C4-2B (cell line): ENCODE measurements around the gene SEZ6.

Experiments used
- ZFX ChIP-seq: fragments of 450-650 bp; IDR thresholded peaks from 2 replicates; pipeline ENCODE4 v1.6.1; 2017
- TF ChIP-seq, protein P1 (sequence below): fragments of 450-650 bp; conservative IDR thresholded peaks from 2 replicates; pipeline ENCODE4 v1.5.1; 2017; ENCODE audit warnings: mild to moderate bottlenecking

DNA sequence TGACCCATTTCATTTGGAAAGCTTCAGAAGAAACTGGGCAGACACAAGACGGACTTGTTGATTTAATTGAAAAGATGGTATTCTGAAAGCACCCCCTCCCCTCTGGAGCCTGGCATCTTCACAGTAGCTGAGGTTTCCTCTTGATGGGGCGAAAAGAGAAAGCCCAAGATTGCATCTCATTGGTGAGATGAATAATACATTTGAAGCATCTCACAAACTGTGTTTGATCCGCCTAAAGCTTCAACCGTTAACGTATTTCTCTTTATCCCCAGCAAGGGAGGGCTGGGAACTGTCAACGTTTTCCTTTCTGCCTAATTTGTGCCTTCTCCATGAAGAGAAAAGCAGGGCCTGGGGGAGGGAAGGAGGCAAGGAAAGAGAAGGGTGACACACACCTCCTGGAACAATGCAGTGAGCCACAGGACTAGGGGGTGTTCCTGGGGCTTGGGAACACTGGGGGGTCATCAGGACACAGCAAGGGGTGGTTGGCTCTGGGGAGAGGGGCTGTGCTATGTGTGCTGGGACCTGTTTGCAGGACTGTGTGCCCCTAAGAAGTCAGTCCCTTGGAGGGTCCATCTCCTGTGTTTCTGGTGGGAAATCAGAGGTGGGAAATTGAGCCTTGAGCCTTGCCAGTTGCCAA, 18.6 kb upstream of the SEZ6 start:
- TF ChIP-seq, protein P1, sequence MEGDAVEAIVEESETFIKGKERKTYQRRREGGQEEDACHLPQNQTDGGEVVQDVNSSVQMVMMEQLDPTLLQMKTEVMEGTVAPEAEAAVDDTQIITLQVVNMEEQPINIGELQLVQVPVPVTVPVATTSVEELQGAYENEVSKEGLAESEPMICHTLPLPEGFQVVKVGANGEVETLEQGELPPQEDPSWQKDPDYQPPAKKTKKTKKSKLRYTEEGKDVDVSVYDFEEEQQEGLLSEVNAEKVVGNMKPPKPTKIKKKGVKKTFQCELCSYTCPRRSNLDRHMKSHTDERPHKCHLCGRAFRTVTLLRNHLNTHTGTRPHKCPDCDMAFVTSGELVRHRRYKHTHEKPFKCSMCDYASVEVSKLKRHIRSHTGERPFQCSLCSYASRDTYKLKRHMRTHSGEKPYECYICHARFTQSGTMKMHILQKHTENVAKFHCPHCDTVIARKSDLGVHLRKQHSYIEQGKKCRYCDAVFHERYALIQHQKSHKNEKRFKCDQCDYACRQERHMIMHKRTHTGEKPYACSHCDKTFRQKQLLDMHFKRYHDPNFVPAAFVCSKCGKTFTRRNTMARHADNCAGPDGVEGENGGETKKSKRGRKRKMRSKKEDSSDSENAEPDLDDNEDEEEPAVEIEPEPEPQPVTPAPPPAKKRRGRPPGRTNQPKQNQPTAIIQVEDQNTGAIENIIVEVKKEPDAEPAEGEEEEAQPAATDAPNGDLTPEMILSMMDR = no peak
- no peak for TF ChIP-seq ZFX
